ENCODE results near the gene ZNF273.

DNA sequence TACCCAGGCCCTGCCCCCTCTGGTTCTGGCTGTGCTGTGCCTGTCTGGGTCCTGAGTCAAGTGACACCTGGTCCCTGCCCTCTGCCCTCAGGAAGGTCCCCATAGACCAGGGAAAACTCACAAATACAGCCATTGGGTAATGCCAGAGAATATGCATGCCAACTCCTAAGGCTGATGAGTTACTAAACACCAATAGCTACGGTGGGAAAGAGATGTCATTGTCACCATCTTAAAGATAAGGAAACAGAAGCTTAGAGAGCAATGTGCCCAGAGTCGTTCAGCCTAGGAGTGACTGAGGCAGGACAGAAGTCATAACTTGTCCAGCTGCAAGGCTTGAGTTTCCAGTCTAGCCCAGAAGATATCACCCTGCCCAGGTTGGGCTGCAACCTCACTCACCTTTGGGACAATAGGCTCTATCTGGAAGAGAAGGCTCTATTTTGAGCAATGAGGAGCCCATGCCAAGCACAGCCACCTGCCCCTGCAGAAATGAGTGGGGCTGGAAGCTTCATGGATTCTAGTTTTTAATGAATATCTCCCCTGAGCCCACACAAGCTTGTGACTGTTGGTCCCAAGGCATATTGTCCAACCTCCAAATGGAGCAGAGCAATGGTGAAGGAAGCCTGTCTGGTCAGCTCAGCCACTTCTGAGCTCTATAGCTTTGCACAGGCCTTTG lies 42.6 kb downstream of the ZNF273 start:
- TF ChIP-seq CTCF (IDR thresholded peaks at IDR 0.05 in 4 of 5, conservative IDR thresholded peaks at IDR 0.05 in 1 of 5) (no peak), POLR2A (IDR thresholded peaks at IDR 0.05) (no peak)
